ENCODE data around the gene TECR. TPM values are rescaled to one million over a fixed set of nuclear protein-coding genes. Genes with fewer than 3 reads are reported as not detected.
"Not testable (repeated sequence)": the region's sequence is repeated elsewhere in the genome, so short reads cannot be mapped to it uniquely, and the experiment has no call there.

TECR gene
- total RNA-seq, 2 donors from 2014 or later: 116 to 118 TPM

DNA sequence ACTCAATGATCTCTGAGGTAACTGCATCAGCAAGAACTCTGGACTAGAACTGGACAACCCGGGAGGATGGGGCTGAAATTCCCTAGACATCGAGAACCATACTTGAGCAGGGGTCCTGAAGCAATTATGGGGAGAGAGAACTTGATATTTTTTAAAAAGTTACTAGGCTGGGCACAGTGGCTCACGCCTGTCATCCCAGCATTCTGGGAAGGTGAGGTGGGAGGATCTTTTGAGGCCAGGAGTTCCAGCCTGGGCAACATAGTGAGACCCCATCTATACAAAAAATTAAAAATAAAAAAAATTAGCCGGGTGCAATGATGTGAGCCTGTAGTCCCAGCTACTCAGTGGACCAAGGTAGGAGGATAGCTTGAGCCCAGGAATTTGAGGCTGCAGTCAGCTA, 8.9 kb upstream of the TECR start:
- no peak for ATAC-seq
- Mint-ChIP-seq H3K9me3 (no peaks in the 10 kb centered on the region), H3K27ac (peak overlapping the region; percentile 95 to 98), H3K36me3 (peaks cover 25 to 31% of the 10 kb centered on the region in 2 donors)
- no peak for DNase-seq (ENCODE audit: low spot score in 2 of 2)

DNA sequence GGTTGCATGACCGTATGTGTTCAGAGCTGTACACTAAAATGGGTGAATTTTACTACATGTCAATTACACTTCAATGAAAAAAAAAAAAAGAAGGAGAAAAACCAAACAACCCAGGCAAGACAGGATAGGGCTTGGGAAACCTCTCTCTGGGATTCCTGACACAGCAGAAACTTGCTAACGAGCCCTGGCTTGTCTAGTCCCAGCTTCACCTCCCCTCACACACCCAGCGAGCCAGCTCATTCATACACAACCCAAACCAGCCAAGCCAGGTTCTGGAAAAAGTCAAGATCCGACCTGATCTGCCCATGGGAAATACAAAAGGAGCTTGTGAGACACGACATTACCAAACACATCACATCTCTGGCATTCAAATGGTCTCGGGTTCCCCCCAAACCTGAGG, 3.7 kb upstream of the TECR start:
- ATAC-seq (no peak), DNase-seq (ENCODE audit: low spot score in 2 of 2) (no peak)
- Mint-ChIP-seq H3K27ac (no peak overlapping the region), H3K9me3 (no peaks in the 10 kb centered on the region), H3K36me3 (peaks cover 0 to 5% of the 10 kb centered on the region in 2 donors)

DNA sequence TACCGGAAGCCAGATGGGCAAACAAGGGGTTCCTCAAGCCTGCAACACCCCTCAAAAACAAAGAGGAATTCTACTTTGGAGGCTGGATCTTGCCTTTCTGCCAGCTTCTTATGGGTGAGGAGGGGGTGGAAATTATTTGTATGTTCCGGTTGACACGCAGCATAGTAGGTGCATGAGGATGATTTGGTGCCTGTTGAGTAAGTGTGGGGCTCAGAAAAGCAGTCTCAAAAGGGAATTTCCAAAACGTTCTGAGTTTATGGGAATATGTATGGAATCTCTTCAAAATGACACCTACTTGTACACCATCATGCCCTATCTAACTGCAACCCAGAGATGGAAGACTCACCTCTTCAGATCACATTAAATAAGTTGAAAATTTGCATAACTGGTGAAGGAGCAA, 3.0 kb upstream of the TECR start:
- ATAC-seq (no peak), DNase-seq (ENCODE audit: low spot score in 2 of 2) (no peak)
- Mint-ChIP-seq H3K36me3 (peaks cover 0 to 5% of the 10 kb centered on the region in 2 donors), H3K27ac (no peak overlapping the region), H3K9me3 (no peaks in the 10 kb centered on the region)

DNA sequence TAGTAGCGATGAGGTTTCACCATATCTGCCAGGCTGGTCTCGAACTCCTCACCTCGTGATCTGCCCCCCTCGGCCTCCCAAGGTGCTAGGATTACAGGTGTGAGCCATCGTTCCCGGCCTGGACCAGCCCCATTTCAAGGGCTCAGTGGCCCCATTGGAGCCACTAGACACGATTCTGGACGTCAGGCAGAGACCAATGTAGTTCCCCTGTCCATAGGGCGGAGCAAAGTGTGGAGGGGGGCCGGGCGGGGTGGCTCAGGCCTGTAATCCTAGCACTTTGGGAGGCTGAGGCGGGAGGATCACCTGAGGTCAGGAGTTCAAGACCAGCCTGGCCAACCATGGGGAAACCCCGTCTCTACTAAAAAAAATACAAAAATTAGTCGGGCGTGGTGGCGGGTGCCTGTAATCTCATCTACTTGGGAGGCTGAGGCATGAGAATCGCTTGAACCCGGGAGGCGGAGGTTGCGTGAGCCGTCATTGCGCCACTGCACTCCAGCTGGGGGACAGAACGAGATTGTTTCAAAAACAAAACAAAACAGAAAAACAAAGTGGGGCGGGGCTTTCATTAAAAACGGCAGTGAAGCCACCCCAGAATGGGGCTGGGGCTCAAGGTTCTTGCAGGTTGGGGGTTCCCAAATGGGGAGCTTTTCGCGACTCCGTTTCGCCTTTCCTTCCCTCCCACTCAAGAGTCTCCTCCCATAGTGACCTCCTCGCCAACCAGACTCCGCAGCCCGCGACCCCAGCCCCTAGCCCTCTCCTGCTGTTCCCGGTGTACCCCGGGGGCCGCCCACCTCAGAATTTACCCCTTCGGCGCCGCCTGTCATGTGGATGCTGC, 758 bp upstream of the TECR start:
- DNase-seq (ENCODE audit: low spot score in 2 of 2) (no peak), ATAC-seq (no peak)
- Mint-ChIP-seq H3K27ac (peak overlapping the region; percentile 94 to 96), H3K36me3 (peaks cover 0 to 5% of the 10 kb centered on the region in 2 donors), H3K9me3 (no peaks in the 10 kb centered on the region)

DNA sequence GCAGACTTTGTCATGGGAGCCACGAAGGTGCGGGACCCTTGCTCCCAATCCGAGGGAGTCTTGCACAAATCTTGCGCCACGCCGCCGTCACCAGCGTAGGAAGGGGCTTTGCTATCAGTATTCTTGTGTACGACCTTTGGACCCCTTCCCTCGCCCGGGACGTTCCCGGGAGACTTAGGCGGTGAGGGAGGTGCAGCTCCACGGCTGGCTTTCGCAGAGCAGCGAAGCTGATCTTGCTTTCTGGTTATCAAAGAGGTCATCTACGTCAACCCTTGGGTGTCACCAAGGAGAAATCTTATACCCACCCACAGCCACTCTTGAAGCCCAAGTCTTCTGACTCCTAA, 583 bp downstream of the TECR start:
- ATAC-seq: no peak
- no peak for DNase-seq (ENCODE audit: low spot score in 2 of 2)
- Mint-ChIP-seq H3K9me3 (no peaks in the 10 kb centered on the region), H3K36me3 (peaks cover 0 to 5% of the 10 kb centered on the region in 2 donors), H3K27ac (peak overlapping the region; percentile 94)

DNA sequence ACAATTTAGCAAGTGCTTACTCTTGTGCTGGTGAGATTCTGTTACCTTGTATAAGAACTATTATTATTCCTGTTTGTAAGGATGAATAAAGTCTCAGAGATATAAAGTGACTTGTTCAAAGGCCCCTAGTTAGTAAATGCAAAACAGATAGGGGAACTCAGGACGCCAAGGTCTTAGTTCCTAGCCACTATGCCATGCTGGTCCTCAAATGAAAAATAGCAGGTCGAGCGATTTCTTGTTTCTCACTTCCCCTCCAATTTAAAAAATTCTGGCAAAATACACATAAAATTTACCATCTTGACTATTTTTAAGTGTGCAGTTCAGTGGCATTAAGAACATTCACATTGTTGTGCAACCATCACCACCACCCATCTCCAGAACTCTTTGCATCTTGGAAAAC, 1.1 kb downstream of the TECR start:
- DNase-seq (ENCODE audit: low spot score in 2 of 2) (no peak), ATAC-seq (no peak)
- peak overlapping the region; percentile 94 for H3K27ac Mint-ChIP-seq
- peaks cover 0 to 5% of the 10 kb centered on the region in 2 donors for H3K36me3 Mint-ChIP-seq
- no peaks in the 10 kb centered on the region for H3K9me3 Mint-ChIP-seq

DNA sequence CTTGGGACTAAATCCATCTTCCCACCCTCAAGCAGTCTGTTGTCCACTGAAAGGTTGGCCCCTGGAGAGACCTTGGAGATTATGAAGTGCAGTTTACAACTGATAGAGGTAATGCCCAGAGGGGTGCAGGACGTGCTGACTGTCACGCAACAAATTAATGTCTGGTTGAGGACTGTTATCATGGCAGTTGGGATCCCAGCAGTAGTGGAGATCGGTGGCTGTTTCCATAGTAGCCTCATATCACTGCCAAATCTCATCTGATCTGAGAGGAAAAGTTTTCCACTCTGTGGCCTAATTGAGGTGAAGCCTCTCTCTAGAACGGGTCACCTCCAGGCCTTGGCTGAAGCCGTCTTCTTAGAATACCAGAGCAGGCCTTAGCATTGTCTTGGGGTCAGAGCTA, 4.1 kb downstream of the TECR start:
- H3K27ac Mint-ChIP-seq: peak overlapping the region in 1 of 2 donors; percentile 60
- ATAC-seq: no peak

DNA sequence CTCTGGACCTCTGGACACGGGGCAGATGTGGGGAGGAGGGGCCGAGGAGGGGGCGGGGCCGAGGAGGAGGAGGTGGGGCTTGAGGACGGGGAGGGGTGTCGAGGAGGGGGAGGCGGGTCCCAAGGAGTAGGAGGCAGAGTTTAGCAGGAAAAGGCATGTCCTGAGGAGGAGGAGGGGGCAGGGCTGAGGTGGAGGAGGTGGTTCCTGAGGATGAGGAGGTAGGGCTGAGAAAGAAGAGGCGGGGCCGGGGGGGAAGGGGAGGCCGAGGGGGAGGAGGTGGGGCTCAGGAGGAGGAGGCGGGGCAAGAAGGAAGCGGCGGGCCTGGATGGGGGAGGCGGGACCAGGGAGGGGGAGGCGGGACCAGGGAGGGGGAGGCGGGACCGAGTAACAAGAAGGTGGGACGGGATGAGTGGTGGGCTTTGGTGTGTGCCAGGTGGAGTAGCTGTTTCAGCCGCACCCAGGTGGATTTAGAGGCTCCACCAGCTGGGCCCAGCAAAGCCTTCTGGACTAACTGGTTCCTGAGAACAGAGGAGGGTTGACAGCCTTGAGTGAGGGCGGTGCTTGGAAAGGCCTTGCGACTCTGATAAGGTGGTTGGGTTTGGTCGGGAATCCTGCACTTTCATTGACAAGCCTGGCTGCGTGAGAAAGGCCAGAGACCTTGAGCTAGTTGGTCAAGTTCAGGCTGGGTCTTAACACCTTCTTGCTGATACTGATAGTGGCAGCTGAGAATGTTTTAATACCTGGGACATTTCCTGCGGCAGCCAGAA, 7.7 kb downstream of the TECR start:
- DNase-seq (ENCODE audit: low spot score in 2 of 2) (peak in 1 of 2 donors; percentile 42), ATAC-seq (peak in 1 of 2 donors; percentile 83)
- Mint-ChIP-seq H3K36me3 (no peaks in the 10 kb centered on the region), H3K27ac (peak overlapping the region in 1 of 2 donors; percentile 55), H3K9me3 (no peaks in the 10 kb centered on the region)

More for the DNA sequence above, 4.1 kb downstream of the TECR start:
- Mint-ChIP-seq H3K36me3 (peaks cover 0 to 5% of the 10 kb centered on the region in 2 donors), H3K9me3 (no peaks in the 10 kb centered on the region)
- no peak for DNase-seq (ENCODE audit: low spot score in 2 of 2)

DNA sequence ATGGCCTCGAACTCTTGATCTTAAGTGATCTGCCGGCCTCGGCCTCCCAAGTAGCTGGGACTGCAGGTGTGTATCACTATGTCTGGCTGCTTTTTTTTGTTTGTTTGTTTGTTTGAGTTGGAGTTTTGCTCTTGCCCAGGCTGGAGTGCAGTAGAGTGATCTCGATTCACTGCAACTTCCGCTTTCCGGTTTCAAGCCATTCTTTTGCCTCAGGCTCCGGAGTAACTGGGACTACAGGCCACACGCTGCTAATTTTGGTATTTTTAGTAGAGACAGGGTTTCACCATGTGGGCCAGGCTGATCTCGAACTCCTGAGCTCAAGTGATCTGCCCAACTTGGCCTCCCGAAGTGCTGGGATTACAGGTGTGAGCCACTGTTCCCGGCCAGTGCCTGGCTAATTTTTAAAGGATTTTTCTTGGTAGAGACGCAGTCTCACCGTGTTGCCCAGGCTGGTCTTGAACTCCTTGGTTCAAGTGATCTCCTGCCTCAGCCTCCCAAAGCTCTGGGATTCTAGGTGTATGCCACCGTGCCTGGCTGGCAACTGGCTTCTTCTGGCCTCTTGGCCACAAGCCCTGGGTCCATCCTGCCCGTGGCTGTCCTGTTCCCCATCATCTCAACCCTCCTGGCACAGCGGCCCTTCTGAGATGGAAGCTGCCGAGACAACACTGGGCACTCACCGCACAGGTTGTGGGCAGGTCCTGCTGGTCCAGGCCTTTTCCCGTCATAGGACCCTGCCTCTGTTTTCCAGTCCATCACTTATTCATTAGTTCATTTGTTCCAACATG, 11.5 kb downstream of the TECR start:
- DNase-seq (ENCODE audit: low spot score in 2 of 2) (no peak), ATAC-seq (no peak)
- no peaks in the 10 kb centered on the region for H3K36me3 Mint-ChIP-seq
- no peaks in the 10 kb centered on the region for H3K9me3 Mint-ChIP-seq
- H3K27ac Mint-ChIP-seq: peak overlapping the region in 1 of 2 donors; percentile 17

DNA sequence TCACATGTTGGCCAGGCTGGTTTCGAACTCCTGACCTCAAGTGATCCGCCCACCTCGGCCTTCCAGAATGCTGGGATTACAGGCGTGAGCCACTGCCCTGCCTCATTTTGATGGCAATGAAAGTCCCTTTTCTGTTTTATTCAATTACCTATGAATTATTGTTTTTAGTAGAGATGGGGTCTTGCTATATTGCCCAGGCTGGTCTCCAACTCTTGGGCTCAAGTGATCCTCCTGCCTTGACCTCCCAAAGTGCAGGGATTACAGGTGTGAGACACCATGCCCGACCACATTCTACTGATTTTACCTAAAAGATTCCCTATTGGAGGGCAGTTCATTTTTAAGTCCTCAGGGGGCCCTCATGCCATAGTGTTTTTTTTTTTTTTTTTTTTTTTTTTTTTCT, 12.6 kb downstream of the TECR start:
- H3K36me3 Mint-ChIP-seq; ATAC-seq; H3K27ac Mint-ChIP-seq; H3K9me3 Mint-ChIP-seq; DNase-seq (ENCODE audit: low spot score in 2 of 2): not testable (repeated sequence)

DNA sequence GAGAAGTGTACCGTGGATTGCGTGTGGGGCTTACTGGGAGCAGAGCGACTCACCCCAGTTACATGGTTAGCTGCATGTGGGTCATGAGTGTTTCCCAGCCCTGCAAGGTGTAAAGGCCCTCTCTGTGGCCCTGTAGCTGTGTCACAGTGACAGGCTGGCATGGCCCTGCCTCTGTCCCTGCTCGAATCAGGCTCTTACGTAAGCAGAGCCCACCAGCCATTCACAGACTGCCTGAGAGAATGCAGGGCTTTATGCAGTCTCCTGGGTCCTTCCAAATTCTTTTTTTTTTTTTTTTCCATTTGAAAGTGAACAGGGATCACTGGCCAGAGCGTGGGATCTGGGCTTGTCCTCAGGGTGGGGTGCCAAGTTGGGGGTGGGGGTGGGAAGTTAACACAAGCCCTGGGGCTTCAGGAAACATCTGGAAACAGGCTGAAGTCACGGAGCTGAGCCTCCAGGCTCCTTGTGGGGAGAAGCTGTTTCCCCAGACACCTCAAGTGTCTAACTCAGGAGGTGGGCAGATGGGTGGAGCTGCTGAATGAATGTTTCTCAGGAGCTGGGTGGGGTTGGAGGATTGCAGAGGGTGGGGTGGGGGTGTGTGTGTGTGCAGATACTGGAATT, 13.4 kb downstream of the TECR start:
- DNase-seq (ENCODE audit: low spot score in 2 of 2): no peak
- no peaks in the 10 kb centered on the region for H3K36me3 Mint-ChIP-seq

DNA sequence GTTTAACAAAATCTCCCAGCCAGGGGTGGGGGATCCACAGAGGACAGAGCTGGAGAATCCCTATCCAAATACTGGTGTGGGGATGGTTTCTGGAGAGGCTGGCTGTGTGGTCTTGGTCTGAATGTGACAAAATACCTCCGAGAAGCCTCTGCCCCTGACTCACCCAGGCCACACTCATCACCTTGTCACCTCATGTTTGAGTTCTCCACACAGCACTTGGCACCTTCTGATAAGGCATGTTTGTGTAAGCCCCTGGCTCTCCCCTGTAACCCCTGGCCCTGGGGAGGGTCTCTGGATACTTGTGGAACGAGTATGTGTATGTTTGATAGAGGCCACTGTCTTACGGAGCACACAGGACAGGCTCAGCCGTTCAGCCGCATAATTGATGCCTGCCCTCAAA, 14.7 kb downstream of the TECR start:
- Mint-ChIP-seq H3K36me3 (peaks cover 0 to 7% of the 10 kb centered on the region in 2 donors), H3K9me3 (no peaks in the 10 kb centered on the region), H3K27ac (no peak overlapping the region)
- peak in 1 of 2 donors; percentile 80 for ATAC-seq
- DNase-seq (ENCODE audit: low spot score in 2 of 2): no peak

More for the DNA sequence above, 13.4 kb downstream of the TECR start:
- Mint-ChIP-seq H3K27ac (no peak overlapping the region), H3K9me3 (no peaks in the 10 kb centered on the region)
- peak in 1 of 2 donors; percentile 61 for ATAC-seq

DNA sequence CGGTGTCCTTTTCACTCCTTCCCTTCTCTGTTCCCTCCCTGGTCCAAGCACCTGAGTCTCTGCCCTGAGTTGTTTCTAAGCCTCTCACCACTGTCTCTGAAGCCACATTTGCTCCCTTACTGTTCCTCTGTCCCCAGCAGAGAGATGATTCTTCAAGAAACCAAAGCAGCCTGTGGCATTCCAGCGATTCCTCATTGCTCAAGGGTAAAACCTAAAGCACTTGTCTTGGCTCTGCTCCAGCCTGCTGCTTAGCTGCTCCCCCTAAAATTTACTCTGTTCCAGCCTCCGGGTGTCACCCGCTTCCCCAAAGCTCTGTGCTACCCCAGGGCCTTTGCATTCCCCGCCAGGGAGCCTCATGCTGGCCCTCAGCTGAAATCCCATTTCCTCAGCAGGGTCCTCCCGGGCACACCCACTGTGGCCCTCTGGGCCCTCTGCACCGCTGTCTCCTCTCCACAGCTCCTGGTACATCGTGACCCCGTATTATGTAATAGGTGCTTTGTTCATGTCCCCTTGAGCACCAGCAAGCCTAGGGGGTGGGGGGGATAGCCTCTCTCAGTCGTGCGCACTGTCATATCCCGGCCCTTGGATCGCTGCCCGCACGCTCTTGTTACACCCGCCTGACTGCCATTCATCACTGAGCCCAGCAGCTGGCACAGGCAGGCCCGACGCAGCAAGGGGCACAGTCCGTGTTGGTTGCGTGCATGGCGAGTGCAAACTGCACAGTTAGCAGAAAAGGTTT, 15.8 kb downstream of the TECR start:
- ATAC-seq: no peak
- H3K36me3 Mint-ChIP-seq: peaks cover 0 to 13% of the 10 kb centered on the region in 2 donors
- no peaks in the 10 kb centered on the region for H3K9me3 Mint-ChIP-seq
- H3K27ac Mint-ChIP-seq: peak overlapping the region in 1 of 2 donors; percentile 73
- no peak for DNase-seq (ENCODE audit: low spot score in 2 of 2)

DNA sequence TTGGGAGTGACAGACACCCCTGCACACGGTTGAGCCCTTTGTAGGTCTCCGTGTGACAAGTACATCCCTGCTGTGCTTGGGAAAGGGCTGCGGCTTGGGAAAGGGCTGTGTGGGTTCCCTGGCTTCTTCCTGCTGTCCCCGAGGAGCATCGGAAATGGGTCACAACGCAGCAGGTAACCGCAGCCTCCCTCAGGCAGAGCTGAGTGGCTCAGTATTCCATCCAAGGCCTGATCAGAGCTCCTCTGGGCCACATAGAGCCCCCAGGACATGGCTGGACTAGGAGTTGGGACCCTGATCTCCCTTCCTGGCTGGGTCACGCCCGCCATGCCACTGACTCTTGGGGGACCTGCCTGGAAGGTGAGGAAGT, 16.3 kb downstream of the TECR start:
- DNase-seq (ENCODE audit: low spot score in 2 of 2): no peak
- H3K27ac Mint-ChIP-seq: peak overlapping the region in 1 of 2 donors; percentile 60
- no peaks in the 10 kb centered on the region for H3K9me3 Mint-ChIP-seq
- ATAC-seq: no peak
- H3K36me3 Mint-ChIP-seq: peaks cover 0 to 13% of the 10 kb centered on the region in 2 donors

DNA sequence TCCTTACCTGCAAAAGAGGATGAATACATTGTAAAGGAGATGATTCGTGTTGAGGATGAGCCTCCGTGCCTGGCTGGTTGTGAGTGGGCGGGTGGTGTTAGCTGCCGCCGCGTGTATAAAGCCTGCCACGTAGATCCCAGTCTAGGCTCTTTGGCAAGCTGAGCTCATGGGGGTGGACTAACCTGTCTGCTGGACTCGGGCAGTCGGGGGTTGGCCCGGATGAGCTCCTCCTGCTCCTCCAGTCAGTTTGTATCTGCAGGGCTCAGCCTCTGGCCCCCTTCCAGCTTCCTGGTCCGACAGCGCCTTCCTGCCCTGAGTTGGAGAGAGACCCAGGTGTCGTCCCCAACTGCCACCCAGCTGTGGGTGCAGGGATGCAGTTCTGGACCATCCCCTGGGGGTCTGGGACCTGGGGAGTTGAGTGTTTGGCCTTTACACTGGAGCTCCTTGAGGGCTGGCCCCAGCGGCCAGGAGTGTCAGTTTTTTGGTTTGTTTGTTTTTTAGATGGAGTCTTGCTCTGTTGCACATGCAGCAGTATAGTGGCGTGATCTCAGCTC, 20.9 kb downstream of the TECR start:
- H3K36me3 Mint-ChIP-seq: peaks cover 0 to 13% of the 10 kb centered on the region in 2 donors
- DNase-seq (ENCODE audit: low spot score in 2 of 2): no peak
- H3K27ac Mint-ChIP-seq: peak overlapping the region; percentile 12 to 31
- peak in 1 of 2 donors; percentile 38 for ATAC-seq
- no peaks in the 10 kb centered on the region for H3K9me3 Mint-ChIP-seq

Measured in activated naive CD4-positive, alpha-beta T cell treated with anti-CD3 and anti-CD28 coated beads, Interleukin-2, amount 50 U/mL, for 72 hours (primary cell).